Fibroblast of villous mesenchyme (primary cell): ENCODE data around the gene POC5. TPM values are rescaled to one million over a fixed set of nuclear protein-coding genes. Genes with fewer than 3 reads are reported as not detected.
"Not testable (repeated sequence)": the region's sequence is repeated elsewhere in the genome, so short reads cannot be mapped to it uniquely, and the experiment has no call there.

Experiments used
- DNase-seq: peaks from one replicate; pipeline ENCODE4 v3.0.0-alpha.2; 2010; ENCODE audit warnings: low read depth
- H3K4me3 ChIP-seq: 2 replicates; pipeline ENCODE4 v1.5.1; 2011; ENCODE audit warnings: low read depth, mild to moderate bottlenecking, low read length
- total RNA-seq: library from RNA; depleted of rRNA; stranded (reverse); fragments of >200 nt; gene quantifications from 2 replicates; pipeline ENCODE4 v1.2.3, GENCODE V29; 2012
- TF ChIP-seq, protein P1 (sequence below): IDR thresholded peaks from 2 replicates; pipeline ENCODE4 v1.5.1; 2012; ENCODE audit warnings: low read depth, mild to moderate bottlenecking, low read length; ENCODE audit not compliant: insufficient read depth

Gene POC5
- total RNA-seq, 1 donor: 15.5 TPM

DNA sequence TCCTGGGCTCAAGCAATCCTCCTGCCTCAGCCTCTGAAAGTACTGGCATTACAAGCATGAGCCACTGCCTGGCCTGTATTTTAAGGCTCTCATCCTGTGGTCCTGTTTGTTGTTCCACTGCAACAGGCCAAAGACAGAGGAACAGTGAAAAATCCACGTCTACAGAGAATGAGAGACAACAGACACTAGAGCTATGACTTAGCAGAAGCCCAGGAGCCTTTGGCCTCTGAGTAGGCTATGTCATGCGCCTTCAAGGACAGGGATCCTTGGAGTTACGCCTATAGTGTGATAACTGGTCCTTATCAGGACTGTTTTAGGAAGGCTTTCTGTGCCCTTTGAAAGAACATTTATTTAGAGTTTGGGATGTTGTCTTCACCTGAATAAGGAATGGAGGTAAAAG is 10.5 kb downstream of the POC5 start:
- TF ChIP-seq, protein P1, sequence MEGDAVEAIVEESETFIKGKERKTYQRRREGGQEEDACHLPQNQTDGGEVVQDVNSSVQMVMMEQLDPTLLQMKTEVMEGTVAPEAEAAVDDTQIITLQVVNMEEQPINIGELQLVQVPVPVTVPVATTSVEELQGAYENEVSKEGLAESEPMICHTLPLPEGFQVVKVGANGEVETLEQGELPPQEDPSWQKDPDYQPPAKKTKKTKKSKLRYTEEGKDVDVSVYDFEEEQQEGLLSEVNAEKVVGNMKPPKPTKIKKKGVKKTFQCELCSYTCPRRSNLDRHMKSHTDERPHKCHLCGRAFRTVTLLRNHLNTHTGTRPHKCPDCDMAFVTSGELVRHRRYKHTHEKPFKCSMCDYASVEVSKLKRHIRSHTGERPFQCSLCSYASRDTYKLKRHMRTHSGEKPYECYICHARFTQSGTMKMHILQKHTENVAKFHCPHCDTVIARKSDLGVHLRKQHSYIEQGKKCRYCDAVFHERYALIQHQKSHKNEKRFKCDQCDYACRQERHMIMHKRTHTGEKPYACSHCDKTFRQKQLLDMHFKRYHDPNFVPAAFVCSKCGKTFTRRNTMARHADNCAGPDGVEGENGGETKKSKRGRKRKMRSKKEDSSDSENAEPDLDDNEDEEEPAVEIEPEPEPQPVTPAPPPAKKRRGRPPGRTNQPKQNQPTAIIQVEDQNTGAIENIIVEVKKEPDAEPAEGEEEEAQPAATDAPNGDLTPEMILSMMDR: no peak
- DNase-seq: no peak
- H3K4me3 ChIP-seq: no peak overlapping the region

- no peak overlapping the region for H3K4me3 ChIP-seq
- TF ChIP-seq, protein P1: no peak
- DNase-seq: no peak
These were observed 11.2 kb downstream of the POC5 start for GRCh38 chr5:75706016-75706415.

GRCh38 chr5:75701856-75702255 is 15.4 kb downstream of the POC5 start:
- H3K4me3 ChIP-seq: no peak overlapping the region
- TF ChIP-seq, protein P1: no peak
- no peak for DNase-seq

GRCh38 chr5:75695472-75696351 is 21.5 kb downstream of the POC5 start:
- peak overlapping the region; percentile 15 for H3K4me3 ChIP-seq
- DNase-seq: not testable (repeated sequence)

DNA sequence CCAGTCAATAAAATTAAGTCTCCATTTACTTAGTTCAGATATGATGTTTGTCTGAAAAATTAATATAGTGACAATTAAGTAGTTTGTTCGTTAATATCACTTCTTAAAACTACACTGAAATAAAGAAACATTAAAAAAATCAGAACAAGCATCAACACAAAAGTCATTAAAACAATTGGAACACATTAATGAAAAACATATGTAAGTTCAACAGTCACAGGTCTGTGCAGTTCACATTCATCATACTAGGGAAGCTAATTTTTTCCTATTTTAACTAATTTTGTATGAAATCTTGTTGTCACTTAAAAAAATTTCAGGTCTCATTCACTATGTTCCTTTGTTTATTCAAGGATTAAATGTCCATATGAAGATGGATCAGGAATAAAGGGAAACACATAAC is 22.5 kb downstream of the POC5 start:
- TF ChIP-seq, protein P1: no peak
- no peak overlapping the region for H3K4me3 ChIP-seq
- no peak for DNase-seq

DNA sequence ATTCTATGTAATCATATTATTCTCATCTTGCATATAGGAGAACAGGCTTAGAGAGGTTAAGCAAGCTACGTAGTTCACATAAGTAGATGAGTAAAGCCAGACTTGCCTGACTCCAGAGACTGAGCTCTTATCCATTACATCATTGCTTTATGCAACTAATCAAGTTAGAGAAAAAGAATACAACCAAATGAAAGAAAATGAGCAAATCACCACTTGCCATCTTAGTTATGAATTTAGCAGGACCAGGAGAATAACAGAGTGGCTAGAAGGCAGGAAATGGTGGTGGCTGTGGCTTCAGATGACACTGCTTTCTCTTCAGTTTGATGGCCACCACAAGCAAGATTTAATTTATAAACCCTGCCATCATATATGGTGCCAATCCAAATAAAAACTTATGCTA is 26.6 kb downstream of the POC5 start:
- no peak overlapping the region for H3K4me3 ChIP-seq
- TF ChIP-seq, protein P1: no peak
- DNase-seq: no peak

DNA sequence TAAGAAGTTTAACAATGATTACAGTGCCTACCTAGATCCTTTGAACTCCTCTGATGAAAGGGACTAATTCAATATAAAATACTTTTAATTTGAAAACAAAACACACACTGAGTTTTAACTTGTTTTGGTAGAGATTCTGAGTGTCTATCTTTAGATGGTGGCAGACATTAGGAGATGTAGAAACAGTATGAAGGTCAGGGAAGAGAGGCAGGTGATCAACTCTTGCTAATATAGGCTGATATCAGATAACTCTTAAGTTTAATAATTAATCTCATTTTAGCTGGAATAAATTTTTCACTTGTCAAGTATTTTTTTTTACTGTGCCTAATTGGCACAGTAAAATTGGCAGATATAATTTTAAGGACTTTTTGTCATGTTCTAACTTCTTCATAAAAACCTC is 30.8 kb downstream of the POC5 start:
- H3K4me3 ChIP-seq: no peak overlapping the region
- DNase-seq: no peak
- TF ChIP-seq, protein P1: no peak
